ENCODE data around the gene ST3GAL3.

Gene ST3GAL3

GRCh38 chr1:43954036-43954435, 246.7 kb downstream of the ST3GAL3 start:
- H3K9ac ChIP-seq (ENCODE audit: low read length): no peak overlapping the region
- no peaks in the 10 kb centered on the region for H3K4me1 ChIP-seq (ENCODE audit: control insufficient read depth, insufficient read depth, low read length)
- H3K36me3 ChIP-seq (ENCODE audit: control insufficient read depth, insufficient read depth, low read length): no peaks in the 10 kb centered on the region
- H3K9me3 ChIP-seq (ENCODE audit: control insufficient read depth, low read length): no peaks in the 10 kb centered on the region
- no peak overlapping the region for H3K4me3 ChIP-seq (ENCODE audit: low read length)
- H3K27me3 ChIP-seq (ENCODE audit: control insufficient read depth, insufficient read depth, low read length): no peaks in the 10 kb centered on the region

GRCh38 chr1:43956234-43956633, 248.9 kb downstream of the ST3GAL3 start:
- H3K4me3 ChIP-seq (ENCODE audit: low read length): no peak overlapping the region
- no peaks in the 10 kb centered on the region for H3K9me3 ChIP-seq (ENCODE audit: control insufficient read depth, low read length)
- H3K4me1 ChIP-seq (ENCODE audit: control insufficient read depth, insufficient read depth, low read length): no peaks in the 10 kb centered on the region
- H3K9ac ChIP-seq (ENCODE audit: low read length): no peak overlapping the region
- H3K27me3 ChIP-seq (ENCODE audit: control insufficient read depth, insufficient read depth, low read length): no peaks in the 10 kb centered on the region
- no peaks in the 10 kb centered on the region for H3K36me3 ChIP-seq (ENCODE audit: control insufficient read depth, insufficient read depth, low read length)

GRCh38 chr1:43957407-43958040, 250.2 kb downstream of the ST3GAL3 start:
- Histone ChIP-seq H3K36me3 (ENCODE audit: control insufficient read depth, insufficient read depth, low read length) (no peaks in the 10 kb centered on the region), H3K9ac (ENCODE audit: low read length) (no peak overlapping the region)

DNA sequence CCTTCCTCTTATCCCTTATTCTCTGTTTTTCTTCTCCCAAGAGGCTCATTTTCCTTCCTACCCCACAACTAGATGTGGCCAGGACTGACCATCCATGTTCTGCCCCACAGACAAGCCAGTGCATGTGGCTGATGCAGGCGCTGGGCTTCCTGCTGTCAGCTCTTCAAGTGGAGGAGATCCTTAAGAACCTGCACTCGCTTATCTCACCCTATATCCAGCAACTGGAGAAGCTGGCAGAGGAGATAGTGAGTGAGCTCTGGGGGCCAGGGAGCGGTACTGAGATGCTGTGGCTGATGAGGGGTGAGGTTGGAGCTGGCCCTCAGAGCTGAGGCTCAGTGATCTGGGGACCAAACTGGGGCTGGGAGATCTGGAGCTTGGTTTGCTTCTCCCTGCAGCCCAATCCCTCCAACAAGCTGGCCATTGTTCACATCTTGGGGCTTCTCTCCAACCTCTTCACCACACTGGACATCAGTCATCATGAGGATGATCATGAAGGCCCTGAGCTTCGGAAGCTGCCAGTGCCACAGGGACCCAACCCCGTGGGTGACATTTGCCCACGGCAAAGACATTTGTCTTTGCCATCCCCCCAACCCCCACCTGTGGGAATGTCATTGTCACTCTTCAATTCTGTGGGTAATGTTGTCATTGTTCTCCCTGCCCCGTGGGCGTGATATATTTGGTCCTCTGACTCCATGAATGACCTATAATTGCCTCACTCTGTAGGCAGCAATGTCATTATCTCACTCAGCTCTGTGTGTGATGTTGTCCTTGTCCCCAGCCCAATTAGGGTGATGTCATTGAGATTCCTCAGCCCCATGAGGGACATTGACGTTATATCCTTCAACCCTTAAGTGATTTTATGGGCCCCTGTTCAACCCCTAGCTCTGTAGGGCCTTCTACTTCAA, 251.3 kb downstream of the ST3GAL3 start:
- no peak overlapping the region for H3K4me3 ChIP-seq (ENCODE audit: low read length)
- no peaks in the 10 kb centered on the region for H3K36me3 ChIP-seq (ENCODE audit: control insufficient read depth, insufficient read depth, low read length)
- H3K9me3 ChIP-seq (ENCODE audit: control insufficient read depth, low read length): no peaks in the 10 kb centered on the region
- no peaks in the 10 kb centered on the region for H3K27me3 ChIP-seq (ENCODE audit: control insufficient read depth, insufficient read depth, low read length)
- no peak overlapping the region for H3K9ac ChIP-seq (ENCODE audit: low read length)
- H3K4me1 ChIP-seq (ENCODE audit: control insufficient read depth, insufficient read depth, low read length): no peaks in the 10 kb centered on the region

More at GRCh38 chr1:43957407-43958040, 250.2 kb downstream of the ST3GAL3 start:
- Histone ChIP-seq H3K27me3 (ENCODE audit: control insufficient read depth, insufficient read depth, low read length) (no peaks in the 10 kb centered on the region), H3K4me1 (ENCODE audit: control insufficient read depth, insufficient read depth, low read length) (no peaks in the 10 kb centered on the region), H3K9me3 (ENCODE audit: control insufficient read depth, low read length) (no peaks in the 10 kb centered on the region), H3K4me3 (ENCODE audit: low read length) (no peak overlapping the region)

DNA sequence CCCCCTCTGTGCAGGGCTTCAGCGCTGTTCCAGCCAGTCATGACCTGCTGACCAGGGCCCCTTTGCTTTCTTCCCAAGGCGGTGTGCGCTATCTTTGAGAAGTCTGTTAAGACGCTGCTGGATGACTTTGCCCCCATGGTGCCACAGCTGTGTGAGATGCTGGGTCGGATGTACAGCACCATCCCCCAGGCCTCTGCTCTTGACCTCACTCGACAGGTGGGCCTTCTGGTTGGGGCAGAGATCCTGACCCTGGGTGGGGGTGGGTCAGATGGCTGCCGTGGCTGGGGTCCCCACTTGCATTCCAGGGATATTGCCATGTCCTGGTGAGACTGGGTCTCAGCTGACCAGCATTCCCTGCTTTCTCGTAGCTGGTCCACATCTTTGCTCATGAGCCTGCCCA, 253.5 kb downstream of the ST3GAL3 start:
- Histone ChIP-seq H3K36me3 (ENCODE audit: control insufficient read depth, insufficient read depth, low read length) (no peaks in the 10 kb centered on the region), H3K4me1 (ENCODE audit: control insufficient read depth, insufficient read depth, low read length) (no peaks in the 10 kb centered on the region), H3K9me3 (ENCODE audit: control insufficient read depth, low read length) (no peaks in the 10 kb centered on the region), H3K27me3 (ENCODE audit: control insufficient read depth, insufficient read depth, low read length) (no peaks in the 10 kb centered on the region), H3K4me3 (ENCODE audit: low read length) (no peak overlapping the region), H3K9ac (ENCODE audit: low read length) (no peak overlapping the region)

DNA sequence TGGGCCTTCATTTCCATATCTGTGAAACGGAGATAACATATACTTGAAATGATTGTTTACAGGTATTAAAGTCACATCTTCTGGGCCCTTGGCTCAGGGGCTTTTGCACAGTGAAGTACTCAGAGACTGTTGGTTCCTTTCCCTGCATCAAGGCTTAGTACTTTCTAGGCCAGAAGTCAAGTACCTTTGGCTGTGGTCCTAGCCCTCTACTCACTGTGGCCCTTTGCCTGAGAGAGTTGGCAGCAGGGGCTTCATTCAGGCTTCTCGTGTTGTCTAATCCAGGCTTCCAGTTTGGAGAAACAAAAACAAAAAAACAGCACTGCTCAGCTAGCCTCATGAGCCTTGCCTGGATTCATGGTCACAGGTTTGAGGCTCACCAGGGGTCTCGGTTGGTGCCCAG, 254.4 kb downstream of the ST3GAL3 start:
- Histone ChIP-seq H3K4me1 (ENCODE audit: control insufficient read depth, insufficient read depth, low read length) (no peaks in the 10 kb centered on the region), H3K27me3 (ENCODE audit: control insufficient read depth, insufficient read depth, low read length) (no peaks in the 10 kb centered on the region), H3K9me3 (ENCODE audit: control insufficient read depth, low read length) (no peaks in the 10 kb centered on the region), H3K4me3 (ENCODE audit: low read length) (no peak overlapping the region), H3K9ac (ENCODE audit: low read length) (no peak overlapping the region), H3K36me3 (ENCODE audit: control insufficient read depth, insufficient read depth, low read length) (no peaks in the 10 kb centered on the region)

DNA sequence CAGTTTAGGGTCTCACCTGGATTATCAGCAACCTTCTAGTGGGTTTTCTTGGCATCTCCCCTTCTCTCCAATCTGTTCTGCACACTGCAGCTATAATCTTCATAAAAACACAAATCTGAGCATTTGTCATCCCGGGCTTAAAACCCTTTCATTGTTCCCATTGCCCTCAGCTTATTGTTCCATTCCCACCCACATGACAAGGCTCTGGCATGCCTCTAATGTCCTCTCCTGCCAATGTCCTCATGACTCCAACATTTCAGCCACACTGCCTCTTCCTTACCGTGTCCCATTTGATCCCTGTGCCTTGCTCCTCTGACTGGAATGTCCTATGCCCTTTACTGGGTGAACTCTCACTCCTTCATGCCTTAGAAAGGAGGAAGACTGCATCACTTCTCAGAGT, 255.0 kb downstream of the ST3GAL3 start:
- Histone ChIP-seq H3K27me3 (ENCODE audit: control insufficient read depth, insufficient read depth, low read length) (no peaks in the 10 kb centered on the region), H3K4me1 (ENCODE audit: control insufficient read depth, insufficient read depth, low read length) (no peaks in the 10 kb centered on the region), H3K9ac (ENCODE audit: low read length) (no peak overlapping the region), H3K4me3 (ENCODE audit: low read length) (no peak overlapping the region), H3K36me3 (ENCODE audit: control insufficient read depth, insufficient read depth, low read length) (no peaks in the 10 kb centered on the region), H3K9me3 (ENCODE audit: control insufficient read depth, low read length) (no peaks in the 10 kb centered on the region)

- Histone ChIP-seq H3K4me1 (ENCODE audit: control insufficient read depth, insufficient read depth, low read length) (no peaks in the 10 kb centered on the region), H3K36me3 (ENCODE audit: control insufficient read depth, insufficient read depth, low read length) (no peaks in the 10 kb centered on the region), H3K4me3 (ENCODE audit: low read length) (no peak overlapping the region), H3K9me3 (ENCODE audit: control insufficient read depth, low read length) (no peaks in the 10 kb centered on the region), H3K9ac (ENCODE audit: low read length) (no peak overlapping the region), H3K27me3 (ENCODE audit: control insufficient read depth, insufficient read depth, low read length) (no peaks in the 10 kb centered on the region)
These were observed 255.7 kb downstream of the ST3GAL3 start for GRCh38 chr1:43963006-43963405.

DNA sequence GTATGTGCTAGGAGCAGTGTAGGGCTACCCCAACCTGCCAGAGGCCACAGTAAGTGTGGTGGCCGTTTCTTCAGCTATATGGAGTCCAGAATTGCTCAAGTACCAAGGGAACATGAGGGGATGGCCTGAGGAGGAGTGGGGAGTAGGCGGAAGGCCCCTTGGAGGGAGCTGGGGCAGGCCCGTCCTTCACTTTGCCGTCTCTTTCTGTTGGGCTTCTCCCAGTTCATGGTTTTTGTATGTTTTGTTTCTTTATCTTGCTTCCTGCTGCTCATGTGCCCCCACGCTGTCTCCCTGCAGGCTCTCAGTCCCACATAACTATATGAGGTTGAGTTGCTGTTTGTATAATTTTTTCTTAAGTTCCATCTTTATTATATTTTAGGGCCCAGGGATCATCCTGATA, 256.6 kb downstream of the ST3GAL3 start:
- Histone ChIP-seq H3K4me3 (ENCODE audit: low read length) (no peak overlapping the region), H3K36me3 (ENCODE audit: control insufficient read depth, insufficient read depth, low read length) (no peaks in the 10 kb centered on the region), H3K27me3 (ENCODE audit: control insufficient read depth, insufficient read depth, low read length) (no peaks in the 10 kb centered on the region), H3K9ac (ENCODE audit: low read length) (no peak overlapping the region), H3K9me3 (ENCODE audit: control insufficient read depth, low read length) (no peaks in the 10 kb centered on the region), H3K4me1 (ENCODE audit: control insufficient read depth, insufficient read depth, low read length) (no peaks in the 10 kb centered on the region)

DNA sequence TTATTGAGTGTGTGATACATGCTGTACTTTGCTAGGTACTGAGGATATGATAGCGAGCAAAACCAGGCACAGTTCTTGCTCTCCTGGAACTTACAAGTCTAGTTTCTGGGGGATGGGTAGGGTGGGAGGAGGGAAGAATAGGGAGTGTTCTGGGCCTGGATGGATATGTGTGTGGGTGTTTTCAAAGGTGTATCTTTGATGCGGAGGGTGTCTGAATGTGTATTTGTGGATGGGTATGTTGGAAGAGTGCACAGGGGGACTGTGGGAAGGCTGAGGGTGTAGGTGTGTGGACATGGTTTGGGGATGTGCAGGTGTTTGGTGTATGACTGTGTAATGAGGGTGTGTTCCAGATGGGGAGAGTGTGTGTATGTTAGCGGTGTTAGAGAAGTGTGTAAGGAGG, 258.0 kb downstream of the ST3GAL3 start:
- no peak overlapping the region for H3K9ac ChIP-seq (ENCODE audit: low read length)
- peaks cover 7% of the 10 kb centered on the region for H3K4me1 ChIP-seq (ENCODE audit: control insufficient read depth, insufficient read depth, low read length)
- H3K9me3 ChIP-seq (ENCODE audit: control insufficient read depth, low read length): no peaks in the 10 kb centered on the region
- no peaks in the 10 kb centered on the region for H3K27me3 ChIP-seq (ENCODE audit: control insufficient read depth, insufficient read depth, low read length)
- H3K36me3 ChIP-seq (ENCODE audit: control insufficient read depth, insufficient read depth, low read length): no peaks in the 10 kb centered on the region
- H3K4me3 ChIP-seq (ENCODE audit: low read length): no peak overlapping the region

DNA sequence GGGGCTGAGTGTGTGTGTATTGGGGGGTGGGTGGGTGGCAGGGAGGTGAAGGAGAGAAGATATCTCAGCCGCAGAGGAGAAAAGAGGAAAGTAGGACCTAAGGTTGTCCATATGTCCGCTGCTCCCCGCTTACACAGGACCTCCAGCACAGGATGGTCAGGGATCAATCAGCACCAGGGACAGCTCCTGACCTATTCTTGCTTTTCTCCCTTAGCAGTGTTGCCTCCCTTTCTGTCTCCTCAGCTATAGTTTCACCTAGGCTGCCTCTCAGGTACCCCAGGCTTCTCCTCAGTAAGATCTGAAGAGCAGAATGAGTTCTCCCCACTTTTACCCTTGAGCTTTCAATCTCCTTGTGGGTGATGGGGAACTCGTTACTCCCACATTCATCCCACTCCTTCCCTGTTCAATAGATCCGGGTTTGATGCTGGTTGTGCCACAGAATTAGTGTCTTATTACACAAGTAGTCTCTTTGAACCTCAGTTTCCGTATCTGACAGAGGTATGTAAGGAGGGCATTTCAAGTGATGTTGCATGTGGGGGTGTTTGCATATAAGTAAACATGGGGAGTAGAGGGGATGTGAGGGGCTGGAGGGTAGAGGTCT, 261.1 kb downstream of the ST3GAL3 start:
- Histone ChIP-seq H3K4me1 (ENCODE audit: control insufficient read depth, insufficient read depth, low read length) (peaks cover 13% of the 10 kb centered on the region), H3K27me3 (ENCODE audit: control insufficient read depth, insufficient read depth, low read length) (no peaks in the 10 kb centered on the region), H3K36me3 (ENCODE audit: control insufficient read depth, insufficient read depth, low read length) (no peaks in the 10 kb centered on the region), H3K4me3 (ENCODE audit: low read length) (no peak overlapping the region), H3K9me3 (ENCODE audit: control insufficient read depth, low read length) (no peaks in the 10 kb centered on the region), H3K9ac (ENCODE audit: low read length) (no peak overlapping the region)

GRCh38 chr1:43969416-43969745, 262.0 kb downstream of the ST3GAL3 start:
- peak overlapping the region; percentile 99 for H3K4me3 ChIP-seq (ENCODE audit: low read length)
- no peaks in the 10 kb centered on the region for H3K27me3 ChIP-seq (ENCODE audit: control insufficient read depth, insufficient read depth, low read length)
- H3K9ac ChIP-seq (ENCODE audit: low read length): no peak overlapping the region
- peaks cover 13% of the 10 kb centered on the region for H3K4me1 ChIP-seq (ENCODE audit: control insufficient read depth, insufficient read depth, low read length)
- H3K9me3 ChIP-seq (ENCODE audit: control insufficient read depth, low read length): no peaks in the 10 kb centered on the region
- H3K36me3 ChIP-seq (ENCODE audit: control insufficient read depth, insufficient read depth, low read length): no peaks in the 10 kb centered on the region
